Activated CD4-positive, CD25-positive, alpha-beta regulatory T cell (primary cell): ENCODE measurements around the gene GPSM3.
"Not testable (repeated sequence)": the region's sequence is repeated elsewhere in the genome, so short reads cannot be mapped to it uniquely, and the experiment has no call there.

ENCODE experiments used
- DNase-seq, 4 experiments: peaks; one replicate each; lab custom pipeline; 2025; lab: John Stamatoyannopoulos, UW

The GPSM3 gene

DNA sequence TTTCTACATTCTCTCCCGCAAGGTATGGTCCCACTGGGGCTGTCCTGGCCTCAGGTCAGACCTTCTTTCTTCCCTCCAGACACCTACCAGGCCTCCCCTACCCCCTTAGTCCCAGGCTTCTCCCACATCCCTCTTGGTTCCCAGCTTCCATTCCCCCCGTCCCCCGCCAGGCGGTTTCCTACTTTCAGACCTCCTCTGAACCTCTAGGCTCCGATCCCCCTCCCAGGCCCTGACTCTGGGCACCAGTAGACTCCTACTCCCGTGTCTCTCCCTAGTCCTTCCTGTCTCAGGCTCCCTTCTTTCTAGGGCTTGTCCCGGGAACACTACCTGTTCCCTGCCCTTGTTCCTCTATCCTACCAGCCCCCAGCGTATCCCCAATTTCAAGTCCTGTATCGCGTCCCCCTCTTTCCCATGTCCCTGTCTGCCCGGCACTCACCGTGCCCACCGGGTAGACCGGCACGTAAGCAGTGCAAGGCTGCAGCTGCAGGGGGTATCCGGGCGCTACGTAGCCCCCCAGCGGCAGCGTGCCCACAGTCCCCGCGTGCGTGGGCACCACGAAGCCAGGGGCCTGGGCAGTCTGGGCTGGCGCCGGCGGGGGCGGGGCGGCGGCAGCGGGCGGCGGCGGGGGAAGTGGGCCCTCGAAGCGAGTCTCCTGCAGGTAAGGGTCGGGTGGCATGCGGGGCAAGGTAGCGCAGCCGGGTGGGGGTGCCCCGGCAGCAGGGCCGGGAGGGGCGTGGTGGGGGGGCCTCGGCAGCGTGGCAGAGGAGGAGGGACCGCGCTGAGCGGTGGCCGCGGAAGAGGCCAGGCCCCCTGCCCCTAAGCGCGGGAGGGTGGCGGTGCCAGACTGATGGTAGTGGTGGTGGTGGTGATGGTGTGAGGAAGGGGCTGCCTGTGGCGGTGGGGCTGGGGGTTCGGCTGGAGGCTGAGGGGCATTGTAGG is 42.2 kb downstream of the GPSM3 start:
- DNase-seq = no peak

DNA sequence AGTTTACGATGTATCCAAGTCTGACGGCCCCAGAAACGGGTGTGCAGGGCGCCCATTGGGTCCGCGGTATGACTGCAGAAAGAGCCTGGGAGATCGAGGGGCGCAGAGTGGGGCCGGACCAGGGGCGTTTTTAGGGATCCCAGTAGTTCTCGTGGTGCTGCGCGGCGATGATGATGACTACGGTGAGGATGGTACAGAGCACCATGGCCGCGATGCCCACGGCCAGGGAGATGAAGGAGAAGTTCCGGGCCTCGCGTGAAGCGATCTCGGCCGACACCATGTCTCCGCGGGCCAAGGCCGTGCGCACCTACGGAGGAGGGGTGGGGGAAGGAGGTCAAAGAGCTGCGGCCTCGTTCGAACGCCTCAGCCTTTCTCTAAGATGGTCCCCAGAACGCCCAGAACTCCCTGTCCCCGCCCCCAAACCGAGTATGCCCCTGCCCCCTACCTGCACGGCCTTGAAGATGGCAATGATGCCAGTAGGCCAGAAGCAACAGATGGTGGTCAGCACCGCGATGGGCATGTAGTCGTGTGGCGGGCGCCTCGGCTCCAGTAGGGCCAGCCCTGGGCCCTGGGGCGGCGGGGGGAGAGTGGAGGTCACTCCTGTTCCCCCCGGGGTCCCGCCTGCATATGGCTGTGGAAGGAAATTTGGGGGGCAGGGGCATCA is 43.2 kb downstream of the GPSM3 start:
- DNase-seq = no peak

DNA sequence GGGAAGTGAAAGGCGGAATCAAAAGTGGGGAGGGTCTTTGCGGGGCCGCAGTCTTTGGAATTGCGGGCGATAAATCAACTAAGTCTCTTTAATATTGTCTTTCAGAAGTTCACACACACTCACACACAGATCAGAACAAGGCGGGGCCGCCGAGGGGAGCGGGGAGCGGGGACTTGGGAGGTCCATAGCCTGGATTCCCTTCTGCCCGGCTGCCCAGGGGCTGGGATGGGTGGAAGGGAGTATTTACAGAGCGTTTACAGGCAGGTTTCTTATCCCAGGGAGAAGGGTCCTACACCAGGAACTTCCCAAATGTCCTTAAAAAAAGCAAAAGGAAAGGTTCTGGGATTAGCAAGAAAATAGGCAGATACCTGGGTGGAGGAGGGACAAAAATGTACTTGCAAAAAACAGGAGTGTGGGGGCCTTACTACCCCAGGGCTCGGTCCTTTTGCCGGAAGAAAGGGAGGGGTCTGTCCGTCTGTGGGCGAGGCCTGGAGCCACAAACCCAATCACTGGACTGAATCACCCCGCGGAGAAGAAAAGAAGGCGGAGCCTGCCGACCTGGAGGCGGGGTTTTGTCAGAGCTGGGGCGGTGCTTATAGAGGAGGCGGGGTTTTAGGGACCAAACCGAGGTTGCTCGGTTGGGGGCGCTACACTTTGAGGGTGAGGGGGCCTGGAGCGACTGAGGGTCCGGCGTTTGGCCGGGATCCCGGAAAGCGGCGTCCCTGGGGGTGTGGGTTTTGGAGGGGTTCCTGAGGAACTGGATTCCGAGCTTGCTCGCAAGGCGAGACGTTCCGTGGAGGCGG is 44.0 kb downstream of the GPSM3 start:
- DNase-seq = peak; percentile 37 to 57 (median 40)

DNA sequence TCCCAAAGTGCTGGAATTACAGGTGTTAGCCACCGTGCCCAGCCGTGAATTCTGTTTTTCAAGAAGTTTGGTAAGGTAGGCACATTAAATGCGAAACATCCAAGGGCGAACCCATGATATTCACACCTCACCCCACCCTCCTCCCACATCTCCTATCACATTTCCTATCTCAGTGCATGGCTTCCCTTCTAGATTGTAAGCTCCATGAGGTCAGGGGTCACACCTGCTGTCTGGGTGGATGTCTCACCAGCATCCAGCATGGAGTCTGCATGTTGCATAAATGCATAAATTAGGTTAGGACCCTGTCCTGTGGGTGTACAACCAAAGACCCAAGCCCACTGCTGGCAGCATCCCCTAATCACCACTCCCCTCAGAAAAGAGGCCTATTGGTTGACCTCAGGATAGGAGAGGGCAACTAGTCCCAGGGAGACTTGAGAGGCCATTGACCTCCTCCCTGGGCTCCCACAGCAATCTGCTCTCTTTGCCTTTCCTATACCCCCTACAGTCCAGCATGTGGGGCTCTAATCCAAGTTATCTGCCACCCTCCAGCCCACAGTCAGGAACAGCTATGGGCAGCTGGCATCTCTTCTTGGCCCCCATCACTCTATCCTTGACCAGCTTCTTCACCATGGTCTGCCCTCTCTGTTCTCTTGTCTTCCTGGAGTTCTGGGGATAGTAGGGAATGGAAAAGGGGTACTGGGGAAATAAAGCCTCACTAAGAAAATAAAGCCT is 44.9 kb downstream of the GPSM3 start:
- DNase-seq = no peak

DNA sequence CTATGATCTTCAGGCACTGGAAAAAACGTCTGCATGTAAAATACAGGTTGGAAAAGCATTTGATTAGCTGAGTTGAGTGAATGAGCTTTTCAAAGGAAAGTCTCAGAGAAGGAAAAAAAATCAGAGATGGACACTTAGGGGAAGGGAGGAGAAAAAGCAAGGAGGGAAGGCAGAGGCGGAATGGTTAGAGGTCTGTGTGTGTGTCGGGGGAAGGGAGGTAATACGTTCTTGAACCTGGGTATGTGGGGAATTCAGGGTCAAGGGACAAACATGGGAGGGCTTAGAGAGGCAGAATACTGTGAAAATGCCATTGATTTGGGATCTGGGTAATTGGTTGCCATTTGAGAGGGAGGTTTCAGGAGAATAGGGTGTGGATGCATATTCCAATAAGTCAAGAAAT is 45.8 kb downstream of the GPSM3 start:
- DNase-seq = no peak

DNA sequence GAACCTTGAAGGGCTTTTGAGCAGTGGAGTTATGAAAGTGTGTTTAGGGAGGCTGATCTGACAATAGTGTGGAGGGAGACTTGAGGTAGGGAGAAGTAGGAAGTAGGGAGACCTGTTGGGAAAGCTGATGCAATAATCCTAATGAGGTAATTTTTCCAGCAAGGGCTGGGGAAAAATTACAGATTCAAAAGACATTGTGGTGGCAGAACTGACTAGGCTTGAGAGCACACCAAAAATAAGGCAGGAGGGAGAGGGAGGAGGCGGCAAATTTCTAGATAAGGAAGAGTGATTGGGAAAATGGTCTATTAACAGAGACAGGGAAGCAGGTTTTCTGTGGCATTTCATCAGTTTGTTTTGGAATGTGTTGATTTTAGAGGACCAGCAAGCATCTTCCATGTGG is 46.2 kb downstream of the GPSM3 start:
- no peak for DNase-seq

DNA sequence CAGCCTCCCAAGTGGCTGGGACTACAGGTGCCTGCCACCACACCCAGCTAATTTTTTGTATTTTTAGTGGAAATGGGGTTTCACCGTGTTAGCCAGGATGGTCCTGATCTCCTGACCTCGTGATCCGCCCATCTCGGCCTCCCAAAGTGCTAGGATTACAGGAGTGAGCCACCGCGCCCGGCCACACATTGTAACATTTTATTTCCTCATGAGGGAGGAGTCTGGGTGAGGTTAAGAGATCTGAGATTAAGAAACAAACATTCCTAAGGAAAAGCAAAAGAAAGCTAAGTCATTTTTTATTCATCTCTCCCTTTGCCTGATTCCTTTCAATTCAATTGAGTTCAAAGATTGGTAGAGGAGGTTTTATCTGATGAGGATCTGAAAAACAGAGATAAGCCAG is 48.2 kb downstream of the GPSM3 start:
- DNase-seq = not testable (repeated sequence)
